DOHH2 (cell line): Measurements from ENCODE around the gene GPR61.

Source experiments
- H3F3A ChIP-seq: fragments of 200-600 bp; sonication (generic), shearing (Covaris generic); 2 replicates; pipeline ENCODE4 v1.6.0; 2016; ENCODE audit warnings: antibody characterized with exemption, mild to moderate bottlenecking; ENCODE audit not compliant: control insufficient read depth, insufficient read depth
- H3K27ac ChIP-seq: fragments of 200-600 bp; sonication (generic); 2 replicates; pipeline ENCODE4 v1.5.1; 2014; ENCODE audit warnings: low read depth, mild to moderate bottlenecking, low read length, moderate library complexity
- H3K27me3 ChIP-seq: fragments of 200-600 bp; sonication (generic); 2 replicates; pipeline ENCODE4 v1.6.1; 2014; ENCODE audit warnings: mild to moderate bottlenecking, low read length, mixed read lengths; ENCODE audit not compliant: control insufficient read depth
- H3K36me3 ChIP-seq: fragments of 200-600 bp; sonication (generic); 2 replicates; pipeline ENCODE4 v1.6.1; 2014; ENCODE audit warnings: mild to moderate bottlenecking, low read length, moderate library complexity, mixed read lengths; ENCODE audit not compliant: control insufficient read depth
- H3K4me1 ChIP-seq: fragments of 200-600 bp; sonication (generic); 2 replicates; pipeline ENCODE4 v1.6.1; 2014; ENCODE audit warnings: mild to moderate bottlenecking, low read length, mixed read lengths; ENCODE audit not compliant: control insufficient read depth
- H3K4me2 ChIP-seq: fragments of 200-600 bp; sonication (generic); 2 replicates; pipeline ENCODE4 v1.6.0; 2014; ENCODE audit warnings: mild to moderate bottlenecking, low read length, moderate library complexity
- H3K4me3 ChIP-seq: fragments of 200-600 bp; sonication (generic); 2 replicates; pipeline ENCODE4 v1.5.1; 2014; ENCODE audit warnings: mild to moderate bottlenecking, low read length, mixed read lengths
- H3K79me2 ChIP-seq: fragments of 200-600 bp; sonication (generic); 2 replicates; pipeline ENCODE4 v1.6.1; 2014; ENCODE audit warnings: mild to moderate bottlenecking, low read length, mixed read lengths; ENCODE audit not compliant: control insufficient read depth
- H3K9me2 ChIP-seq: fragments of 200-600 bp; sonication (generic); replicated peaks from 2 replicates; pipeline ENCODE4 v1.6.1; 2014; ENCODE audit warnings: mild to moderate bottlenecking, low read length, mixed read lengths; ENCODE audit not compliant: control insufficient read depth
- H3K9me3 ChIP-seq: fragments of 200-600 bp; sonication (generic); 2 replicates; pipeline ENCODE4 v1.6.1; 2014; ENCODE audit warnings: antibody characterized with exemption, low read length, mixed read lengths; ENCODE audit not compliant: control insufficient read depth, insufficient read depth
- H4K20me1 ChIP-seq: fragments of 200-600 bp; sonication (generic); 2 replicates; pipeline ENCODE4 v1.6.0; 2014; ENCODE audit warnings: low read depth, mild to moderate bottlenecking, antibody characterized with exemption, low read length, moderate library complexity; ENCODE audit not compliant: control insufficient read depth, insufficient read depth
- EZH2phosphoT487 ChIP-seq: fragments of 200-600 bp; sonication (generic); IDR thresholded peaks from 2 replicates; pipeline ENCODE4 v1.6.1; 2017; ENCODE audit warnings: borderline replicate concordance, mild to moderate bottlenecking, antibody characterized with exemption, low read length, moderate library complexity, mixed read lengths
- TF ChIP-seq, protein P1 (sequence below): fragments of 200-600 bp; sonication (generic); IDR thresholded peaks from one replicate; pipeline ENCODE4 v1.5.1; 2014; ENCODE audit warnings: antibody characterized with exemption, mild to moderate bottlenecking, low read depth, low read length; ENCODE audit not compliant: poor library complexity, severe bottlenecking

GPR61 gene

DNA sequence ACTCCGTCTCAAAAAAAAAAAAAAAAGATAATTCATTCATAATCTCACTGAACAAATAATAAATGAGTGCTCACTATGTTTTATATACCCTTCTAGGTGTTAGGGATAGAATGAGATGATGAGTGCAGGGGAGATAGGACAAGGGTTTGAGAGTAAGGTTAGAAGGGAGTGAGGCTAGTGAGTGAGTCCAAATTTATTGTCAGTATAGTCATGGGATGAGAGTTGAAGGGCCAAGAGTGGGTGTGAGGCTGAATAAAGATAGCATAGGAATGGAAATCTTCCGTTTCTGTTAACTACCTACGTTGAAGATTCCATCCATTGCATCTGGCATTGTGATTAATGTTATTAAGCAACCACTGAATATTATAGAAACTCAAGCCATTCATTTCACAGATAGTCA lies 25.6 kb downstream of the GPR61 start:
- TF ChIP-seq, protein P1, sequence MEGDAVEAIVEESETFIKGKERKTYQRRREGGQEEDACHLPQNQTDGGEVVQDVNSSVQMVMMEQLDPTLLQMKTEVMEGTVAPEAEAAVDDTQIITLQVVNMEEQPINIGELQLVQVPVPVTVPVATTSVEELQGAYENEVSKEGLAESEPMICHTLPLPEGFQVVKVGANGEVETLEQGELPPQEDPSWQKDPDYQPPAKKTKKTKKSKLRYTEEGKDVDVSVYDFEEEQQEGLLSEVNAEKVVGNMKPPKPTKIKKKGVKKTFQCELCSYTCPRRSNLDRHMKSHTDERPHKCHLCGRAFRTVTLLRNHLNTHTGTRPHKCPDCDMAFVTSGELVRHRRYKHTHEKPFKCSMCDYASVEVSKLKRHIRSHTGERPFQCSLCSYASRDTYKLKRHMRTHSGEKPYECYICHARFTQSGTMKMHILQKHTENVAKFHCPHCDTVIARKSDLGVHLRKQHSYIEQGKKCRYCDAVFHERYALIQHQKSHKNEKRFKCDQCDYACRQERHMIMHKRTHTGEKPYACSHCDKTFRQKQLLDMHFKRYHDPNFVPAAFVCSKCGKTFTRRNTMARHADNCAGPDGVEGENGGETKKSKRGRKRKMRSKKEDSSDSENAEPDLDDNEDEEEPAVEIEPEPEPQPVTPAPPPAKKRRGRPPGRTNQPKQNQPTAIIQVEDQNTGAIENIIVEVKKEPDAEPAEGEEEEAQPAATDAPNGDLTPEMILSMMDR, result no peak
- no peak for TF ChIP-seq EZH2phosphoT487
- Histone ChIP-seq H3F3A (no peaks in the 10 kb centered on the region), H3K9me2 (no peaks in the 10 kb centered on the region), H3K27me3 (no peaks in the 10 kb centered on the region), H3K9me3 (no peaks in the 10 kb centered on the region), H4K20me1 (peaks cover 14% of the 10 kb centered on the region; the same call in 1 of the 2 replicates), H3K4me1 (peaks cover 25% of the 10 kb centered on the region), H3K4me3 (no peak overlapping the region), H3K27ac (no peak overlapping the region), H3K4me2 (no peak overlapping the region), H3K36me3 (no peaks in the 10 kb centered on the region), H3K79me2 (peaks cover 98% of the 10 kb centered on the region)

DNA sequence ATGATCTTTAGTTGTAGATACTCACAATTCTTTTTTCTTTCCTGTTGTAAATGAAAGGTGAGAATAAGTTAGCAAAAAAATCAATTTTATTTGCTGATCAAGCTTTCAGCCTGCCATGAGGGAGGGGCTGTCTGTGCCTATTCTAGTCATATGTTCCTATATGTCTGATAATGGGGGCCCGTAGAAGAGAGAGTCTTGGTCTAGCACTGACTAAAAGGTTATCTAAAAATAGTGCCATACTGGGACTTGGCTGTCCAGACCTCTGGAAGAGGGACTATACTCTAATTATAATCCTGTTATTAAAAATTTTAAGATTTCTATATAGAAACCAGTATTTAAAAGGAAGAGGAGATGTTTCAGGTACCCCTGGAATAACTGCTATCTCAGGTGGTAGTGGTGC lies 27.3 kb downstream of the GPR61 start:
- no peaks in the 10 kb centered on the region for H3K9me3 ChIP-seq
- H3K27ac ChIP-seq, result no peak overlapping the region
- H3K79me2 ChIP-seq, result peaks cover 96% of the 10 kb centered on the region
- TF ChIP-seq EZH2phosphoT487, result no peak
- TF ChIP-seq, protein P1, result no peak
- H3F3A ChIP-seq, result no peaks in the 10 kb centered on the region
- no peaks in the 10 kb centered on the region for H3K9me2 ChIP-seq
- peaks cover 13% of the 10 kb centered on the region; the same call in 1 of the 2 replicates for H4K20me1 ChIP-seq
- H3K36me3 ChIP-seq, result no peaks in the 10 kb centered on the region
- no peaks in the 10 kb centered on the region for H3K27me3 ChIP-seq
- H3K4me1 ChIP-seq, result peaks cover 25% of the 10 kb centered on the region
- no peak overlapping the region for H3K4me2 ChIP-seq
- H3K4me3 ChIP-seq, result no peak overlapping the region

DNA sequence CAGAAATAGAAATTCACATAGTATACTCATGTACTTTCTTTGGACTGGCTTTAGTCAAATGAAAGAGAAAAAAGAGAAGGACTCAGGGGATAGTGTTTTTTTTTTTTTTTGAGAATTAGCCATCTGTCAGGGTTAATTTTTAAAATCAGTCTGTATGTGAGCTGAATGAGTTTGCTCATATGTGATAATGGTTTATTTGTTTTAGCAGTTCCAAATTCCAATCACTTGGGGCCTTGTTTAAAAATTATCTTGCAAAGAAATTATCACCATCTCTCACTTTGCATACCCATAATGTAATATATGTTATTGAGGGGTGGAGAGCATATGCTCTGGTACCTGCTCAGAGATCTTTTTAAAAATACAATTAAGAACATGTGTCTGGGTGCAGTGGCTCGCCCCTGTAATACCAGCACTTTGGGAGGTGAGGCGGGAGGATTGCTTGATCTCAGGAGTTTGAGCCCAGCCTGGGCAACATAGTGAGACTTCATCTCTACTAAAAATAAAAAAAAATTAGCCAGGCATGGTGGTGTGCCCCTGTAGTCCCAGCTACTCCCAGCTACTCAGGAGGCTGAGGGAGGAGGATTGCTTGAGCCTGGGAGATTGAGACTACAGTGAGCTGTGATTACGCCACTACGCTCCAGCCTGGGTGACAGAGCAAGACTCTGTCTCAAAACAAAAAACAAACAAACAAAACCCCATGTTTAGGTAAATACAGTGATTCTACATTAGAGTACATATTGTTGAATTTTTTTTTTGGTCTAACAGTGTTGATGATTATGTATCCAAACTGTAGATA lies 28.4 kb downstream of the GPR61 start:
- no peaks in the 10 kb centered on the region for H3K9me2 ChIP-seq
- 0 out of 2 replicates have a peak overlapping the region, but pooled peaks have one; percentile 32 for H3K4me2 ChIP-seq
- peaks cover 94% of the 10 kb centered on the region for H3K79me2 ChIP-seq
- peaks cover 10% of the 10 kb centered on the region; the same call in 1 of the 2 replicates for H4K20me1 ChIP-seq
- H3K4me3 ChIP-seq, result no peak overlapping the region
- no peak overlapping the region for H3K27ac ChIP-seq
- peaks cover 25% of the 10 kb centered on the region for H3K4me1 ChIP-seq
- H3K9me3 ChIP-seq, result no peaks in the 10 kb centered on the region
- no peaks in the 10 kb centered on the region for H3F3A ChIP-seq
- no peaks in the 10 kb centered on the region for H3K36me3 ChIP-seq
- H3K27me3 ChIP-seq, result no peaks in the 10 kb centered on the region
- no peak for TF ChIP-seq EZH2phosphoT487
- TF ChIP-seq, protein P1, result no peak
